AG08396 (cell line): ENCODE measurements around the gene KRTAP23-1.

Experiments
- DNase-seq: peaks from one replicate; pipeline ENCODE4 v3.0.0; 2012; ENCODE audit warnings: low spot score, mixed read lengths

Gene KRTAP23-1

GRCh38 chr21:30306884-30307283 lies 41.5 kb downstream of the KRTAP23-1 start:
- no peak for DNase-seq

GRCh38 chr21:30305136-30305535 lies 43.3 kb downstream of the KRTAP23-1 start:
- DNase-seq = no peak
